Coronary artery (tissue), 2 donors: ENCODE data around the gene EEF1B2.
"Not testable (repeated sequence)": the region's sequence is repeated elsewhere in the genome, so short reads cannot be mapped to it uniquely, and the experiment has no call there.

Experiments used
- DNase-seq: peaks from one replicate; pipeline ENCODE4 v3.0.0-alpha.2; 2017; ENCODE audit warnings: low spot score
- H3K27ac ChIP-seq, 2 donors: fragments of 200-600 bp; sonication (generic); one replicate each; pipeline ENCODE4 v1.5.1; 2016 to 2019
- H3K4me3 ChIP-seq: fragments of 200-600 bp; sonication (generic); 2 replicates; pipeline ENCODE4 v1.5.1; 2016; ENCODE audit warnings: mild to moderate bottlenecking, moderate library complexity
- CTCF ChIP-seq: fragments of 200-600 bp; sonication (generic); IDR thresholded peaks from one replicate; pipeline ENCODE4 v1.5.1; 2019; ENCODE audit warnings: antibody characterized with exemption

EEF1B2 gene

GRCh38 chr2:206164261-206164862 lies 4.7 kb downstream of the EEF1B2 start:
- H3K27ac ChIP-seq = no peak overlapping the region
- peak; percentile 56 for TF ChIP-seq CTCF
- no peak for DNase-seq
- no peak overlapping the region for H3K4me3 ChIP-seq

- DNase-seq = not testable (repeated sequence)
Observed at GRCh38 chr2:206168230-206168629, 8.5 kb downstream of the EEF1B2 start.

GRCh38 chr2:206171624-206172397 lies 12.1 kb downstream of the EEF1B2 start:
- not testable (repeated sequence) for H3K27ac ChIP-seq, H3K4me3 ChIP-seq, DNase-seq

More at GRCh38 chr2:206168230-206168629, 8.5 kb downstream of the EEF1B2 start:
- not testable (repeated sequence) for H3K4me3 ChIP-seq, H3K27ac ChIP-seq

- no peak for DNase-seq
- TF ChIP-seq CTCF = no peak
- Histone ChIP-seq H3K4me3 (no peak overlapping the region), H3K27ac (no peak overlapping the region)
Observed at GRCh38 chr2:206173147-206173546, 13.5 kb downstream of the EEF1B2 start.

GRCh38 chr2:206176121-206176520 lies 16.4 kb downstream of the EEF1B2 start:
- Histone ChIP-seq H3K4me3 (no peak overlapping the region), H3K27ac (no peak overlapping the region)
- no peak for TF ChIP-seq CTCF
- DNase-seq = no peak

- no peak for DNase-seq
- TF ChIP-seq CTCF = no peak
- Histone ChIP-seq H3K4me3 (no peak overlapping the region), H3K27ac (no peak overlapping the region)
Observed at GRCh38 chr2:206176901-206177300, 17.2 kb downstream of the EEF1B2 start.

- H3K4me3 ChIP-seq, H3K27ac ChIP-seq, DNase-seq: not testable (repeated sequence)
Observed at GRCh38 chr2:206181526-206181925, 21.8 kb downstream of the EEF1B2 start.

GRCh38 chr2:206189691-206190090 lies 30.0 kb downstream of the EEF1B2 start:
- TF ChIP-seq CTCF = no peak
- Histone ChIP-seq H3K27ac (no peak overlapping the region), H3K4me3 (no peak overlapping the region)
- no peak for DNase-seq
